Measurements from ENCODE around the gene PSMC4. TPM values are rescaled to one million over a fixed set of nuclear protein-coding genes. Genes with fewer than 3 reads are reported as not detected.
A peak's percentile ranks its signal among the peaks of the same experiment; 100 is the strongest.

PSMC4 gene
- polyA plus RNA-seq, 3 donors = 67.0 to 85.8 (median 79.6) TPM

DNA sequence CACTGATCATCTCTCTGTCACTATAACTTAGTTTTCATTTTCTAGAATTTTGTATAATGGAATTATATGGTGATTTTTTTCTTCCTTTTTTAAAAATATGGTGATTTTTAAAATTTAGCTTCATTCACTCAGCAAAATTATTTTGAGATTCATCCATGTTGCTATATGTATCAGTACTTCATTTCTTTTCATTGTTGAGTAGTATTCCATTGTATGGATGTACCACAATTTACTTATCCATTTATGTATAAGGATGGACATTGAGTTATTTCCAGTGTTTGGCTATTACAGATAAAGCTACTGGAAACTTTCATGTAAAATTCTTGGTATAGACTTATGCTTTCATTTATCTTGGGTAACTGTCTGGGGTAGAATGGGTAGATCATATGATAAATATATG lies 38.7 kb downstream of the PSMC4 start:
- no peak overlapping the region for H3K27ac Mint-ChIP-seq
- Histone ChIP-seq H3K27ac (ENCODE audit: low read depth in 1 of 2, low read length in 2 of 2) (no peak overlapping the region), H3K27me3 (ENCODE audit: control insufficient read depth in 2 of 2, insufficient read depth in 2 of 2, low read length in 2 of 2) (no peaks in the 10 kb centered on the region), H3K9ac (ENCODE audit: insufficient read depth, low read length, poor library complexity, severe bottlenecking) (no peak overlapping the region), H4K20me1 (ENCODE audit: insufficient read depth, low read length) (no peaks in the 10 kb centered on the region), H3K9me3 (replicated peaks in 1 of 2; ENCODE audit: control insufficient read depth in 1 of 2, insufficient read depth in 1 of 2, low read length in 2 of 2) (peaks cover 12 to 40% of the 10 kb centered on the region in 2 donors), H3K4me1 (ENCODE audit: control insufficient read depth in 1 of 2, insufficient read depth in 2 of 2, low read length in 2 of 2) (no peaks in the 10 kb centered on the region), H2AFZ (ENCODE audit: insufficient read depth, low read depth, low read length, poor library complexity, severe bottlenecking) (no peak overlapping the region), H3K36me3 (replicated peaks in 1 of 2; ENCODE audit: control insufficient read depth in 1 of 2, insufficient read depth in 2 of 2, low read length in 2 of 2) (peaks cover 40 to 73% of the 10 kb centered on the region in 2 donors), H3K4me2 (replicated peaks; ENCODE audit: extremely low read depth, low read length, poor library complexity, severe bottlenecking) (no peak overlapping the region), H3K79me2 (ENCODE audit: insufficient read depth, low read length) (no peaks in the 10 kb centered on the region), H3K4me3 (replicated peaks in 1 of 3; ENCODE audit: low read depth in 2 of 3, low read length in 3 of 3) (no peak overlapping the region)
- intact Hi-C loops (cut with micrococcal nuclease) = no loop called here
- H3K36me3 Mint-ChIP-seq = peaks cover 64 to 74% of the 10 kb centered on the region in 2 donors
- H3K27me3 Mint-ChIP-seq (ENCODE audit: low read depth in 3 of 3) = no peaks in the 10 kb centered on the region
- no peaks in the 10 kb centered on the region for H3K4me1 Mint-ChIP-seq
- no peak for DNase-seq
- peaks cover 23 to 52% (median 38%) of the 10 kb centered on the region in 7 donors for H3K9me3 Mint-ChIP-seq
- H3K4me3 Mint-ChIP-seq = no peak overlapping the region
- TF ChIP-seq, protein P1, sequence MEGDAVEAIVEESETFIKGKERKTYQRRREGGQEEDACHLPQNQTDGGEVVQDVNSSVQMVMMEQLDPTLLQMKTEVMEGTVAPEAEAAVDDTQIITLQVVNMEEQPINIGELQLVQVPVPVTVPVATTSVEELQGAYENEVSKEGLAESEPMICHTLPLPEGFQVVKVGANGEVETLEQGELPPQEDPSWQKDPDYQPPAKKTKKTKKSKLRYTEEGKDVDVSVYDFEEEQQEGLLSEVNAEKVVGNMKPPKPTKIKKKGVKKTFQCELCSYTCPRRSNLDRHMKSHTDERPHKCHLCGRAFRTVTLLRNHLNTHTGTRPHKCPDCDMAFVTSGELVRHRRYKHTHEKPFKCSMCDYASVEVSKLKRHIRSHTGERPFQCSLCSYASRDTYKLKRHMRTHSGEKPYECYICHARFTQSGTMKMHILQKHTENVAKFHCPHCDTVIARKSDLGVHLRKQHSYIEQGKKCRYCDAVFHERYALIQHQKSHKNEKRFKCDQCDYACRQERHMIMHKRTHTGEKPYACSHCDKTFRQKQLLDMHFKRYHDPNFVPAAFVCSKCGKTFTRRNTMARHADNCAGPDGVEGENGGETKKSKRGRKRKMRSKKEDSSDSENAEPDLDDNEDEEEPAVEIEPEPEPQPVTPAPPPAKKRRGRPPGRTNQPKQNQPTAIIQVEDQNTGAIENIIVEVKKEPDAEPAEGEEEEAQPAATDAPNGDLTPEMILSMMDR (IDR thresholded peaks at IDR 0.05) = no peak

- no peaks in the 10 kb centered on the region for H3K27me3 Mint-ChIP-seq (ENCODE audit: low read depth in 3 of 3)
- Histone ChIP-seq H2AFZ (ENCODE audit: insufficient read depth, low read depth, low read length, poor library complexity, severe bottlenecking) (no peak overlapping the region), H3K4me3 (replicated peaks in 1 of 3; ENCODE audit: low read depth in 2 of 3, low read length in 3 of 3) (peak overlapping the region in 1 of 3 experiments; percentile 1), H3K4me1 (ENCODE audit: control insufficient read depth in 1 of 2, insufficient read depth in 2 of 2, low read length in 2 of 2) (no peaks in the 10 kb centered on the region), H3K36me3 (replicated peaks in 1 of 2; ENCODE audit: control insufficient read depth in 1 of 2, insufficient read depth in 2 of 2, low read length in 2 of 2) (peaks cover 15 to 51% of the 10 kb centered on the region in 2 donors), H3K27ac (ENCODE audit: low read depth in 1 of 2, low read length in 2 of 2) (no peak overlapping the region), H3K4me2 (replicated peaks; ENCODE audit: extremely low read depth, low read length, poor library complexity, severe bottlenecking) (no peak overlapping the region), H3K9ac (ENCODE audit: insufficient read depth, low read length, poor library complexity, severe bottlenecking) (no peak overlapping the region), H3K9me3 (replicated peaks in 1 of 2; ENCODE audit: control insufficient read depth in 1 of 2, insufficient read depth in 1 of 2, low read length in 2 of 2) (peaks cover 33 to 83% of the 10 kb centered on the region in 2 donors), H3K27me3 (ENCODE audit: control insufficient read depth in 2 of 2, insufficient read depth in 2 of 2, low read length in 2 of 2) (no peaks in the 10 kb centered on the region), H3K79me2 (ENCODE audit: insufficient read depth, low read length) (no peaks in the 10 kb centered on the region), H4K20me1 (ENCODE audit: insufficient read depth, low read length) (no peaks in the 10 kb centered on the region)
- no peak for DNase-seq
- H3K4me3 Mint-ChIP-seq = no peak overlapping the region
- H3K9me3 Mint-ChIP-seq = peaks cover 25 to 85% (median 69%) of the 10 kb centered on the region in 7 donors
- no peaks in the 10 kb centered on the region for H3K4me1 Mint-ChIP-seq
- TF ChIP-seq, protein P1 (IDR thresholded peaks at IDR 0.05) = no peak
- WGBS (ENCODE audit: insufficient coverage) = no CpG with 5 or more reads among the region's 4 CpGs
- intact Hi-C loops (cut with micrococcal nuclease) = no loop called here
- no peak overlapping the region for H3K27ac Mint-ChIP-seq
- peaks cover 34 to 50% of the 10 kb centered on the region in 2 donors for H3K36me3 Mint-ChIP-seq
Observed at GRCh38 chr19:40013991-40014390, 43.0 kb downstream of the PSMC4 start.

Measured in CD14-positive monocyte (primary cell).